Measurements from ENCODE around the gene IGSF21. TPM values are rescaled to one million over a fixed set of nuclear protein-coding genes. Genes with fewer than 3 reads are reported as not detected.

IGSF21 gene
- total and polyA plus RNA-seq, 7 experiments from 2014 or later, result not detected

DNA sequence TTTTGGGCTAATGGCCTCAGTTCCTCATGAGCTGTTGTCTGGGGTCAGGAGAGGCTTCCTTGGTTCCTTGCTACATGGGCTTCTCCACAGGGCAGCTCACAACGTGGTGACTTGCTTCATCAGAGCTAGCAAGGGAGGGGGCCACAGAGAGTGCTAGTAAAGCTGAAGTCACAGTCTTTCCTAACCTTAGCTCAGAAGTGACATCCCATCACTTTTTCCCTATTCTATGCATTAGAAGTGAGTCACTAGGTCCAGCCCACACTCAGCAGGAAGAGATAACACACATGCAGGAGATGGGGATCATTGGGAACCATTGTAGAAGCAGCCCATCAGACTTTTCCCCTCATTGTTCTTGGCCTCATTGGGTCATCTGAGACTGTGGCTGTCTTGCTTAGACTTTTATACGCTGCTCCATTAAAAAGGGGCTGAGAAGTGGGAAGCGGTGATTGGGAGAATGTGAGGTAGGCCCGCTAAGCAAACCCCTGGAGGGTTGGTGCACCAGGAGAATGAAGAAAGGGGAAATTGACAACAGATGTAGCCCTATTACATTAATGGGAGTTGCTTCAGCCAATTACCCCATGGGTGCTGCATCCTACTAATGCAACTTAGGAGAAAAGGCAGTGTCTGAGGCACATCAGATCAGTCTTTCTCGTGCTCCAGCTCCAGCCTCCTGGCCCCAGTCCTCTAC lies 22.1 kb upstream of the IGSF21 start:
- no peak for DNase-seq
- Histone ChIP-seq H3K4me1 (ENCODE audit: control insufficient read depth in 2 of 2, insufficient read depth in 2 of 2, low read length in 2 of 2) (no peaks in the 10 kb centered on the region), H3K27ac (ENCODE audit: low read depth, low read length) (no peak overlapping the region), H3K4me3 (ENCODE audit: low read length) (no peak overlapping the region), H3K9me3 (ENCODE audit: control insufficient read depth in 2 of 3, low read length in 3 of 3) (no peaks in the 10 kb centered on the region), H3K36me3 (ENCODE audit: control insufficient read depth in 2 of 3, insufficient read depth in 3 of 3, low read length in 3 of 3) (no peaks in the 10 kb centered on the region), H3K27me3 (ENCODE audit: control insufficient read depth in 2 of 2, insufficient read depth in 2 of 2, low read length in 2 of 2) (no peaks in the 10 kb centered on the region)
- Mint-ChIP-seq H3K9me3 (peaks cover 0 to 5% (median 0%) of the 10 kb centered on the region in 11 donors), H3K36me3 (no peaks in the 10 kb centered on the region), H3K4me1 (peaks cover 0 to 1% (median 0%) of the 10 kb centered on the region in 7 donors), H3K4me3 (no peak overlapping the region), H3K27me3 (peaks cover 0 to 16% (median 10%) of the 10 kb centered on the region in 5 donors), H3K27ac (no peak overlapping the region)
- ChIA-PET POLR2A (interaction anchor here (0.6 kb wide), 1 partner anchor 466 kb away, joined by 3 read pairs; no protein-coding TSS in a partner anchor), CTCF (no interaction called here)
- no peak for ATAC-seq
- intact Hi-C loops (cut with micrococcal nuclease), result no loop called here

DNA sequence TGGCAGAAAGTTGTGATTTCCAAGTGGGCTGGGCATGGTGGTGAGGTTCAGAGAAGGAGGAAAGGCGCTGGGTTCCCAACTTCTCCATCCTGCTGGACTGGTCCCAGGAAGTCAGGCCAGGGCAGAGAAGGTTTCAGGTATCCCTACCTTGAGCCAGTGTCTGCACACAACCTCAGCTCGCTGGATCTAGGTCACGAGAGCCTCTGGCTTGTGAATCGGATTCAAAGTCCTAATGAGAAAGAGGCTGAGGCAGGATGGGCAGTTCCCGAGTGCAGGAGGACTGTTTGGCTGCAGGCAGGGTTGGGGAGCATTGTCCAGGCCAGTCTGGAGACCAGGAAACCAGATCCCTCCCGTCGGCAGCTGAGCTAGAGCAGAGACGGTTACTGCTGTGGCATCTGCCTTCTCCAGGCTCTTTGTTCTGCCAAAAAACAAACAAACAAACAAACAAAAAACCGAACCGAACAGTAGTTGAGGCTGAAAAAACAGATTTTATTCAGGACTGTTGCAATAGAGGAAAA lies 19.5 kb upstream of the IGSF21 start:
- Histone ChIP-seq H3K27me3 (ENCODE audit: control insufficient read depth in 2 of 2, insufficient read depth in 2 of 2, low read length in 2 of 2) (no peaks in the 10 kb centered on the region), H3K9me3 (ENCODE audit: control insufficient read depth in 2 of 3, low read length in 3 of 3) (no peaks in the 10 kb centered on the region), H3K4me3 (ENCODE audit: low read length) (no peak overlapping the region), H3K27ac (ENCODE audit: low read depth, low read length) (no peak overlapping the region), H3K4me1 (ENCODE audit: control insufficient read depth in 2 of 2, insufficient read depth in 2 of 2, low read length in 2 of 2) (no peaks in the 10 kb centered on the region), H3K36me3 (ENCODE audit: control insufficient read depth in 2 of 3, insufficient read depth in 3 of 3, low read length in 3 of 3) (no peaks in the 10 kb centered on the region)
- peaks cover 0 to 4% (median 0%) of the 10 kb centered on the region in 11 donors for H3K9me3 Mint-ChIP-seq
- intact Hi-C loops (cut with micrococcal nuclease), result no loop called here
- no peaks in the 10 kb centered on the region for H3K36me3 Mint-ChIP-seq
- CTCF ChIA-PET, result no interaction called here
- DNase-seq (no peak), ATAC-seq (no peak)
- H3K4me1 Mint-ChIP-seq, result no peaks in the 10 kb centered on the region
- no peak overlapping the region for H3K27ac Mint-ChIP-seq
- H3K27me3 Mint-ChIP-seq, result peaks cover 2 to 29% (median 18%) of the 10 kb centered on the region in 5 donors
- H3K4me3 Mint-ChIP-seq, result no peak overlapping the region
- POLR2A ChIA-PET, result no interaction called here

DNA sequence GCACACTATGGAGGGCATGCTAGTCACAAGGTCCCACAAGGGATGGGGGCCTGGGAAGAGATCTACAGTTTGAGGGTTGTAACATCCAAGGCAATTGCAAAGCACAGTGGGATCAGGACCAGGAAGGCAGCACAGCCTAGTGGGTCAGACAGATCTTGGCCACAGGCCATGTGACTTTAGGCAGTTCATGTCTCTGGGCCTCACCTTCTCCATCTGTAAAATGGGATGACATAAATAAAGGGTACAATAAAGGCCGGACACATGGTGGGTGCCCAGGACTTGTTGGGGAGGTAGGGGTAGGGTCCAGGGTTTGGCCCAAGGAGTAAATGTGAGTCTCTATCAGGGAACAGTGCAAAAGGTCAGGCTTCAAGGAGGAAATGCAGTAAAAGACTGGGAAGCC lies 18.1 kb upstream of the IGSF21 start:
- no peaks in the 10 kb centered on the region for H3K9me3 ChIP-seq (ENCODE audit: control insufficient read depth in 2 of 3, low read length in 3 of 3)
- Mint-ChIP-seq H3K4me1 (no peaks in the 10 kb centered on the region), H3K4me3 (no peak overlapping the region), H3K27ac (no peak overlapping the region), H3K9me3 (peaks cover 0 to 9% (median 0%) of the 10 kb centered on the region in 11 donors), H3K27me3 (peaks cover 2 to 41% (median 22%) of the 10 kb centered on the region in 5 donors), H3K36me3 (peaks cover 0 to 6% (median 0%) of the 10 kb centered on the region in 5 donors)
- DNase-seq, result no peak
- ChIA-PET POLR2A (no interaction called here), CTCF (no interaction called here)
- no peak for ATAC-seq
- no peak overlapping the region for H3K27ac ChIP-seq (ENCODE audit: low read depth, low read length)
- no peaks in the 10 kb centered on the region for H3K4me1 ChIP-seq (ENCODE audit: control insufficient read depth in 2 of 2, insufficient read depth in 2 of 2, low read length in 2 of 2)
- no peaks in the 10 kb centered on the region for H3K36me3 ChIP-seq (ENCODE audit: control insufficient read depth in 2 of 3, insufficient read depth in 3 of 3, low read length in 3 of 3)
- intact Hi-C loops (cut with micrococcal nuclease), result no loop called here
- no peak overlapping the region for H3K4me3 ChIP-seq (ENCODE audit: low read length)
- H3K27me3 ChIP-seq (ENCODE audit: control insufficient read depth in 2 of 2, insufficient read depth in 2 of 2, low read length in 2 of 2), result no peaks in the 10 kb centered on the region

DNA sequence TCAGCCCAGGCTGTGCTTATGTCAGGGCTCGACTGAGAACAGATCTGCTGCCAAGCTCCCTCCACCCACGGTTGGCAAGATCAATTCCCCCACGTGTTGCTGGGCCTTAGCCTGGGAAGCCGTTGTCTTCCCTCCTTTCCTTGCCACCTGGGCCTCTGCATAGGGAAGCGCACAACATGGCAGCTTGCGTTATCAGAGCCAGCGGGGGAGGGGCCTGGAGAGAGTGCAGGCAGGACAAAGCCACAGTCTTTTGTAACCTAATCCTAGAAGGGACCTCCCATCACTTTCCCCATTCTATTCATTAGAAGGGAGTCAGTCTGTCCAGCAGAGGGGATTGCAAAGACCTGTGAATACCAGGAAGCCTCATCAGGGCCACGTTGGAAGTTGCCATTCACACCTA lies 17.0 kb upstream of the IGSF21 start:
- Histone ChIP-seq H3K9me3 (ENCODE audit: control insufficient read depth in 2 of 3, low read length in 3 of 3) (no peaks in the 10 kb centered on the region), H3K36me3 (ENCODE audit: control insufficient read depth in 2 of 3, insufficient read depth in 3 of 3, low read length in 3 of 3) (no peaks in the 10 kb centered on the region), H3K4me1 (ENCODE audit: control insufficient read depth in 2 of 2, insufficient read depth in 2 of 2, low read length in 2 of 2) (no peaks in the 10 kb centered on the region), H3K27me3 (ENCODE audit: control insufficient read depth in 2 of 2, insufficient read depth in 2 of 2, low read length in 2 of 2) (no peaks in the 10 kb centered on the region), H3K4me3 (ENCODE audit: low read length) (no peak overlapping the region), H3K27ac (ENCODE audit: low read depth, low read length) (no peak overlapping the region)
- ChIA-PET POLR2A (no interaction called here), CTCF (no interaction called here)
- H3K4me3 Mint-ChIP-seq, result no peak overlapping the region
- H3K36me3 Mint-ChIP-seq, result peaks cover 0 to 6% (median 0%) of the 10 kb centered on the region in 5 donors
- DNase-seq, result no peak
- H3K27me3 Mint-ChIP-seq, result peaks cover 2 to 48% (median 22%) of the 10 kb centered on the region in 5 donors
- no peaks in the 10 kb centered on the region for H3K4me1 Mint-ChIP-seq
- H3K9me3 Mint-ChIP-seq, result peaks cover 0 to 15% (median 0%) of the 10 kb centered on the region in 11 donors
- intact Hi-C loops (cut with micrococcal nuclease), result no loop called here
- H3K27ac Mint-ChIP-seq, result no peak overlapping the region
- no peak for ATAC-seq

DNA sequence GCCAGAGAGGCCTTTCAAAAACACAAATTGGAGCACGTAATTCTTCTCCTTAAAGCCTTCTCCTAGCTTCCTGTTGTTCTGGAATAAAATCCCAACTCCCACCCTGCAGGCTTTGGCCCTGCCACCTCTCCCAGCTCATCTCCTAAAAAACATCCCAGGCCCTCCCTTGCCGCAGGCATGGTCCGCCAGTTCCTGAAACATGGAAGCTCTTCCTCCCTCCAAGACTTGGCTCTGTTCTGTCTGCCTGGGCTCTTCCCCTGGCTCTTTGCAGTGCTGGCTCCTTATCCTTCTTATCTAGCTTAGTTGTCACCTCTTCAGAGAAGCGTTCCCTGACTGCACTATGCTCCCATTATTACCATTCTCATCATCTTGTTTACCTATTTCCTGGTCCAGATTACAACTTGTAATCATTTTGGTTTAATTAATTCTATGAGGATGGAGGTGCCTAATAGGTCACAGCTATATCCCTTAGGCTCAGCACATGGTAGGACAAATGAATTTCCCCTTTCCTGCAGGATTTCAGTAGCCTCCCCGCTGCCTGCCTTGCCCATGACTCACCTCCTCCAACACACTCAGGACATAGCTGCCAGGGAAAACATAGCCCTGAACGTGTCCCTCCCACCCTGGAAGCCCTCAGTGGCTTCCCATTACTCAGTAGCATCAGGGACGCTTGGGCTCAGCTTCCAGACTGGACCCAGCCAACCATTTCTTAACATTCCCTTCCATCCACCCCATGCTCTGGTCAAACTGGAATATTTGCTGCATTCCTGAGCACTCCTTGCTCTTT lies 15.7 kb upstream of the IGSF21 start:
- no peaks in the 10 kb centered on the region for H3K9me3 ChIP-seq (ENCODE audit: control insufficient read depth in 2 of 3, low read length in 3 of 3)
- H3K27me3 Mint-ChIP-seq, result peaks cover 2 to 48% (median 26%) of the 10 kb centered on the region in 5 donors
- peaks cover 0 to 15% (median 0%) of the 10 kb centered on the region in 11 donors for H3K9me3 Mint-ChIP-seq
- H3K4me1 Mint-ChIP-seq, result no peaks in the 10 kb centered on the region
- H3K36me3 ChIP-seq (ENCODE audit: control insufficient read depth in 2 of 3, insufficient read depth in 3 of 3, low read length in 3 of 3), result no peaks in the 10 kb centered on the region
- H3K27me3 ChIP-seq (ENCODE audit: control insufficient read depth in 2 of 2, insufficient read depth in 2 of 2, low read length in 2 of 2), result no peaks in the 10 kb centered on the region
- no peak overlapping the region for H3K4me3 Mint-ChIP-seq
- ATAC-seq (no peak), DNase-seq (no peak)
- H3K36me3 Mint-ChIP-seq, result peaks cover 0 to 6% (median 0%) of the 10 kb centered on the region in 5 donors
- intact Hi-C loops (cut with micrococcal nuclease), result no loop called here
- no peak overlapping the region for H3K4me3 ChIP-seq (ENCODE audit: low read length)
- no peaks in the 10 kb centered on the region for H3K4me1 ChIP-seq (ENCODE audit: control insufficient read depth in 2 of 2, insufficient read depth in 2 of 2, low read length in 2 of 2)
- no peak overlapping the region for H3K27ac Mint-ChIP-seq
- no peak overlapping the region for H3K27ac ChIP-seq (ENCODE audit: low read depth, low read length)
- ChIA-PET POLR2A (no interaction called here), CTCF (no interaction called here)

- Mint-ChIP-seq H3K4me1 (no peaks in the 10 kb centered on the region), H3K4me3 (no peak overlapping the region), H3K27ac (no peak overlapping the region), H3K27me3 (peaks cover 2 to 49% (median 26%) of the 10 kb centered on the region in 5 donors), H3K36me3 (peaks cover 0 to 6% (median 0%) of the 10 kb centered on the region in 5 donors), H3K9me3 (peaks cover 0 to 15% (median 0%) of the 10 kb centered on the region in 11 donors)
- DNase-seq (no peak), ATAC-seq (no peak)
- POLR2A ChIA-PET, result no interaction called here
- CTCF ChIA-PET, result no interaction called here
- Histone ChIP-seq H3K4me1 (ENCODE audit: control insufficient read depth in 2 of 2, insufficient read depth in 2 of 2, low read length in 2 of 2) (no peaks in the 10 kb centered on the region), H3K27ac (ENCODE audit: low read depth, low read length) (no peak overlapping the region), H3K36me3 (ENCODE audit: control insufficient read depth in 2 of 3, insufficient read depth in 3 of 3, low read length in 3 of 3) (no peaks in the 10 kb centered on the region), H3K4me3 (ENCODE audit: low read length) (no peak overlapping the region), H3K27me3 (ENCODE audit: control insufficient read depth in 2 of 2, insufficient read depth in 2 of 2, low read length in 2 of 2) (no peaks in the 10 kb centered on the region), H3K9me3 (ENCODE audit: control insufficient read depth in 2 of 3, low read length in 3 of 3) (no peaks in the 10 kb centered on the region)
- intact Hi-C loops (cut with micrococcal nuclease), result no loop called here
Measured at GRCh38 chr1:18093193-18093592, 14.4 kb upstream of the IGSF21 start.
